ENCODE data around the gene MRPS34.

Gene MRPS34

GRCh38 chr16:1772908-1773702 lies at the start of gene MRPS34:
MRPS34 (minus strand) TSS chr16:1773134; CDS start chr16:1773119, 15 bp downstream.
- peak; percentile 93 to 94 for DNase-seq
- TF ChIP-seq GATA1 (IDR thresholded peaks at IDR 0.05; ENCODE audit: low read depth, low read length) (no peak), POLR2A (IDR thresholded peaks at IDR 0.05; ENCODE audit: low read length) (peak; percentile 71)

- TF ChIP-seq POLR2A (IDR thresholded peaks at IDR 0.05; ENCODE audit: low read length) (no peak), GATA1 (IDR thresholded peaks at IDR 0.05; ENCODE audit: low read depth, low read length) (no peak)
- no peak for DNase-seq
Measured at GRCh38 chr16:1821861-1822611, 49.1 kb upstream of the MRPS34 start.

- TF ChIP-seq GATA1 (IDR thresholded peaks at IDR 0.05; ENCODE audit: low read depth, low read length) (no peak), POLR2A (IDR thresholded peaks at IDR 0.05; ENCODE audit: low read length) (no peak)
- no peak for DNase-seq
Measured at GRCh38 chr16:1820946-1821290, 48.0 kb upstream of the MRPS34 start.

GRCh38 chr16:1820096-1820945 lies 47.4 kb upstream of the MRPS34 start:
- DNase-seq, result peak; percentile 75 to 87
- TF ChIP-seq POLR2A (IDR thresholded peaks at IDR 0.05; ENCODE audit: low read length) (peak; percentile 77), GATA1 (IDR thresholded peaks at IDR 0.05; ENCODE audit: low read depth, low read length) (no peak)

- no peak for TF ChIP-seq POLR2A (IDR thresholded peaks at IDR 0.05; ENCODE audit: low read length)
- TF ChIP-seq GATA1 (IDR thresholded peaks at IDR 0.05; ENCODE audit: low read depth, low read length), result no peak
- no peak for DNase-seq
Measured at GRCh38 chr16:1819611-1820010, 46.7 kb upstream of the MRPS34 start.

- no peak for DNase-seq
- TF ChIP-seq GATA1 (IDR thresholded peaks at IDR 0.05; ENCODE audit: low read depth, low read length) (no peak), POLR2A (IDR thresholded peaks at IDR 0.05; ENCODE audit: low read length) (no peak)
Measured at GRCh38 chr16:1818873-1819525, 46.1 kb upstream of the MRPS34 start.

GRCh38 chr16:1818204-1818872 lies 45.4 kb upstream of the MRPS34 start:
- DNase-seq, result no peak
- TF ChIP-seq GATA1 (IDR thresholded peaks at IDR 0.05; ENCODE audit: low read depth, low read length) (no peak), POLR2A (IDR thresholded peaks at IDR 0.05; ENCODE audit: low read length) (no peak)

GRCh38 chr16:1817716-1818115 lies 44.8 kb upstream of the MRPS34 start:
- DNase-seq, result no peak
- TF ChIP-seq POLR2A (IDR thresholded peaks at IDR 0.05; ENCODE audit: low read length), result no peak
- no peak for TF ChIP-seq GATA1 (IDR thresholded peaks at IDR 0.05; ENCODE audit: low read depth, low read length)

- TF ChIP-seq GATA1 (IDR thresholded peaks at IDR 0.05; ENCODE audit: low read depth, low read length), result no peak
- no peak for TF ChIP-seq POLR2A (IDR thresholded peaks at IDR 0.05; ENCODE audit: low read length)
- DNase-seq, result no peak
Measured at GRCh38 chr16:1817276-1817589, 44.3 kb upstream of the MRPS34 start.

GRCh38 chr16:1816396-1817275 lies 43.7 kb upstream of the MRPS34 start:
- no peak for DNase-seq
- TF ChIP-seq POLR2A (IDR thresholded peaks at IDR 0.05; ENCODE audit: low read length), result no peak

- DNase-seq, result no peak
- TF ChIP-seq GATA1 (IDR thresholded peaks at IDR 0.05; ENCODE audit: low read depth, low read length) (no peak), POLR2A (IDR thresholded peaks at IDR 0.05; ENCODE audit: low read length) (no peak)
Measured at GRCh38 chr16:1815461-1815860, 42.5 kb upstream of the MRPS34 start.

- DNase-seq, result peak; percentile 82 to 84
- no peak for TF ChIP-seq POLR2A (IDR thresholded peaks at IDR 0.05; ENCODE audit: low read length)
- no peak for TF ChIP-seq GATA1 (IDR thresholded peaks at IDR 0.05; ENCODE audit: low read depth, low read length)
Measured at GRCh38 chr16:1812732-1813163, 39.8 kb upstream of the MRPS34 start.

Data from erythroblast (primary cell).